AG10803 (cell line): ENCODE measurements around the gene GID8.

Source experiments
- DNase-seq: peaks from one replicate; pipeline ENCODE4 v3.0.0; 2010; ENCODE audit warnings: low read depth
- H3K4me3 ChIP-seq: 2 replicates; pipeline ENCODE4 v1.5.1; 2011; ENCODE audit warnings: mild to moderate bottlenecking, low read length, control low read depth
- CTCF ChIP-seq: conservative IDR thresholded peaks from 2 replicates; pipeline ENCODE4 v1.5.1; 2011; ENCODE audit warnings: mild to moderate bottlenecking, low read length, control low read depth, inconsistent platforms

GID8 gene

GRCh38 chr20:62977613-62978560 lies 39.9 kb downstream of the GID8 start:
- DNase-seq, result no peak
- no peak for TF ChIP-seq CTCF
- no peak overlapping the region for H3K4me3 ChIP-seq

- DNase-seq, result no peak
- H3K4me3 ChIP-seq, result no peak overlapping the region
- no peak for TF ChIP-seq CTCF
Measured at GRCh38 chr20:62978561-62978943, 40.6 kb downstream of the GID8 start.

- H3K4me3 ChIP-seq, result no peak overlapping the region
- DNase-seq, result no peak
- no peak for TF ChIP-seq CTCF
Measured at GRCh38 chr20:62979310-62979709, 41.4 kb downstream of the GID8 start.

- H3K4me3 ChIP-seq, result no peak overlapping the region
- no peak for DNase-seq
- no peak for TF ChIP-seq CTCF
Measured at GRCh38 chr20:62979876-62980373, 42.0 kb downstream of the GID8 start.

- no peak for TF ChIP-seq CTCF
- no peak for DNase-seq
- H3K4me3 ChIP-seq, result no peak overlapping the region
Measured at GRCh38 chr20:62980380-62980960, 42.5 kb downstream of the GID8 start.

- no peak overlapping the region for H3K4me3 ChIP-seq
- no peak for TF ChIP-seq CTCF
- peak; percentile 6 for DNase-seq
Measured at GRCh38 chr20:62980970-62981369, 43.0 kb downstream of the GID8 start.
